GM08714 (cell line): Measurements from ENCODE around the gene GLRX5.

Experiments
- H3K4me3 ChIP-seq: fragments of 200-500 bp; sonication (Bioruptor generic); 2 replicates; pipeline ENCODE4 v1.5.1; 2014; ENCODE audit warnings: mild to moderate bottlenecking, low read length, inconsistent platforms
- ZNF274 ChIP-seq: IDR thresholded peaks from 2 replicates; pipeline ENCODE4 v1.6.1; 2012; ENCODE audit warnings: mild to moderate bottlenecking, low read depth, low read length

GLRX5 gene

GRCh38 chr14:95530473-95531276, 4.2 kb upstream of the GLRX5 start:
- no peak for TF ChIP-seq ZNF274
- no peak overlapping the region for H3K4me3 ChIP-seq

- no peak overlapping the region; the same call in 1 of the 2 replicates for H3K4me3 ChIP-seq
- no peak for TF ChIP-seq ZNF274
Observed at GRCh38 chr14:95531473-95531872, 3.4 kb upstream of the GLRX5 start.

GRCh38 chr14:95531969-95532368, 2.9 kb upstream of the GLRX5 start:
- TF ChIP-seq ZNF274, result no peak
- peak overlapping the region; percentile 95; the same call in 1 of the 2 replicates for H3K4me3 ChIP-seq

- H3K4me3 ChIP-seq, result peak overlapping the region; percentile 95
- TF ChIP-seq ZNF274, result no peak
Observed at GRCh38 chr14:95533391-95533821, 1.4 kb upstream of the GLRX5 start.

- peak overlapping the region; percentile 95 for H3K4me3 ChIP-seq
- no peak for TF ChIP-seq ZNF274
Observed at GRCh38 chr14:95533822-95534221, 1.0 kb upstream of the GLRX5 start.

GRCh38 chr14:95535226-95536021, 574 bp downstream of the GLRX5 start:
- no peak for TF ChIP-seq ZNF274
- peak overlapping the region; percentile 77 for H3K4me3 ChIP-seq

GRCh38 chr14:95536036-95536593, 1.3 kb downstream of the GLRX5 start:
- H3K4me3 ChIP-seq, result peak overlapping the region; percentile 77
- TF ChIP-seq ZNF274, result no peak

- no peak overlapping the region for H3K4me3 ChIP-seq
- no peak for TF ChIP-seq ZNF274
Observed at GRCh38 chr14:95536671-95537070, 1.8 kb downstream of the GLRX5 start.

GRCh38 chr14:95537298-95538089, 2.6 kb downstream of the GLRX5 start:
- TF ChIP-seq ZNF274, result no peak
- no peak overlapping the region for H3K4me3 ChIP-seq

GRCh38 chr14:95538801-95539509, 4.1 kb downstream of the GLRX5 start:
- no peak overlapping the region for H3K4me3 ChIP-seq
- no peak for TF ChIP-seq ZNF274

- no peak for TF ChIP-seq ZNF274
- no peak overlapping the region for H3K4me3 ChIP-seq
Observed at GRCh38 chr14:95540236-95540855, 5.5 kb downstream of the GLRX5 start.

- TF ChIP-seq ZNF274, result no peak
Observed at GRCh38 chr14:95541346-95541745, 6.5 kb downstream of the GLRX5 start.

More at GRCh38 chr14:95541346-95541745, 6.5 kb downstream of the GLRX5 start:
- H3K4me3 ChIP-seq, result no peak overlapping the region
